WTC11 (cell line): ENCODE measurements around the gene RBM24. TPM values are rescaled to one million over a fixed set of nuclear protein-coding genes. Genes with fewer than 3 reads are reported as not detected.

ENCODE experiments used
- ATAC-seq: fragments of 200-7000 bp; cut with Tn5 transposase; 2 replicates; pipeline ENCODE4 v1.10.0; 2021; ENCODE audit warnings: mild to moderate bottlenecking, moderate library complexity
- Bru-seq: library from RNA; stranded (reverse); fragments of 400-500 nt; gene quantifications from one replicate; lab custom pipeline; 2021; lab: Mats Ljungman, UMichigan
- CTCF ChIA-PET: fragments of 300-600 bp; sonication (Branson Sonifier 250); formaldehyde crosslinking; loops from one replicate; lab custom pipeline; 2021; ENCODE audit warnings: antibody characterized with exemption; lab: Charles Lee
- POLR2A ChIA-PET: fragments of 350-600 bp; sonication (Branson Sonifier 250); formaldehyde crosslinking; loops from one replicate; lab custom pipeline; 2021; ENCODE audit warnings: antibody characterized with exemption; lab: Charles Lee
- DNase-seq: peaks from one replicate; pipeline ENCODE4 v3.0.0; 2021; ENCODE audit warnings: low spot score
- H3K27ac Mint-ChIP-seq: 2 replicates; pipeline ENCODE4 v1.8.0; 2021; ENCODE audit warnings: mixed read lengths
- H3K27me3 Mint-ChIP-seq: 2 replicates; pipeline ENCODE4 v1.8.0; 2021; ENCODE audit warnings: low read depth, mild to moderate bottlenecking, moderate library complexity, mixed read lengths
- H3K36me3 Mint-ChIP-seq: 2 replicates; pipeline ENCODE4 v1.8.0; 2021; ENCODE audit warnings: mixed read lengths
- H3K4me1 Mint-ChIP-seq: 2 replicates; pipeline ENCODE4 v1.8.0; 2022; ENCODE audit warnings: mixed read lengths
- H3K4me3 Mint-ChIP-seq: 2 replicates; pipeline ENCODE4 v1.8.0; 2021; ENCODE audit warnings: mild to moderate bottlenecking, moderate library complexity, mixed read lengths
- H3K9me3 Mint-ChIP-seq: 2 replicates; pipeline ENCODE4 v1.8.0; 2021; ENCODE audit warnings: mixed read lengths
- AFF4 ChIP-seq: sonication (generic); formaldehyde crosslinking; IDR thresholded peaks from 2 replicates; pipeline ENCODE4 v1.8.1; 2023; ENCODE audit warnings: mild to moderate bottlenecking, missing genetic modification reagents, borderline replicate concordance
- ATF1 ChIP-seq: sonication (generic); formaldehyde crosslinking; IDR thresholded peaks from 2 replicates; pipeline ENCODE4 v1.8.1; 2023; ENCODE audit warnings: mild to moderate bottlenecking, moderate library complexity, missing genetic modification reagents
- ATF3 ChIP-seq: sonication (generic); formaldehyde crosslinking; conservative IDR thresholded peaks from 2 replicates; pipeline ENCODE4 v1.8.1; 2022; ENCODE audit warnings: mild to moderate bottlenecking, missing genetic modification reagents
- CDX4 ChIP-seq: fragments of 250-450 bp; sonication (Bioruptor Pico); IDR thresholded peaks from 2 replicates; pipeline ENCODE4 v1.9.0; 2021; ENCODE audit warnings: moderate library complexity, mild to moderate bottlenecking, inconsistent platforms, borderline replicate concordance
- CREB1 ChIP-seq: sonication (generic); formaldehyde crosslinking; IDR thresholded peaks from 2 replicates; pipeline ENCODE4 v1.8.0; 2023; ENCODE audit warnings: mild to moderate bottlenecking, missing genetic modification reagents
- ELF4 ChIP-seq: sonication (generic); formaldehyde crosslinking; IDR thresholded peaks from 2 replicates; pipeline ENCODE4 v1.8.1; 2022; ENCODE audit warnings: low read depth, mild to moderate bottlenecking, moderate library complexity, missing genetic modification reagents
- ETV6 ChIP-seq: sonication (generic); formaldehyde crosslinking; IDR thresholded peaks from 2 replicates; pipeline ENCODE4 v1.8.1; 2022; ENCODE audit warnings: mild to moderate bottlenecking, missing genetic modification reagents
- FOXK1 ChIP-seq: sonication (generic); formaldehyde crosslinking; IDR thresholded peaks from 2 replicates; pipeline ENCODE4 v1.8.0; 2022; ENCODE audit warnings: mild to moderate bottlenecking, moderate library complexity, missing genetic modification reagents
- GABPB1 ChIP-seq: sonication (generic); formaldehyde crosslinking; IDR thresholded peaks from 2 replicates; pipeline ENCODE4 v1.8.1; 2023; ENCODE audit warnings: mild to moderate bottlenecking, missing genetic modification reagents
- JAZF1 ChIP-seq: fragments of 250-450 bp; sonication (Bioruptor Pico); IDR thresholded peaks from 2 replicates; pipeline ENCODE4 v1.9.0; 2021; ENCODE audit warnings: moderate library complexity, mild to moderate bottlenecking, inconsistent platforms
- JUN ChIP-seq: sonication (generic); formaldehyde crosslinking; IDR thresholded peaks from 2 replicates; pipeline ENCODE4 v1.8.0; 2023; ENCODE audit warnings: mild to moderate bottlenecking, missing genetic modification reagents
- MAX ChIP-seq: sonication (generic); formaldehyde crosslinking; IDR thresholded peaks from 2 replicates; pipeline ENCODE4 v1.8.0; 2022; ENCODE audit warnings: mild to moderate bottlenecking, missing genetic modification reagents
- NFYB ChIP-seq: sonication (generic); formaldehyde crosslinking; conservative IDR thresholded peaks from 2 replicates; pipeline ENCODE4 v1.8.0; 2022; ENCODE audit warnings: low read depth, missing genetic modification reagents
- NR1H2 ChIP-seq: sonication (generic); formaldehyde crosslinking; IDR thresholded peaks from 2 replicates; pipeline ENCODE4 v1.9.0; 2021; ENCODE audit warnings: mild to moderate bottlenecking, moderate library complexity, missing genetic modification reagents
- RELA ChIP-seq: sonication (generic); formaldehyde crosslinking; IDR thresholded peaks from 2 replicates; pipeline ENCODE4 v1.8.1; 2022; ENCODE audit warnings: missing genetic modification reagents, mild to moderate bottlenecking, borderline replicate concordance
- RORB ChIP-seq: fragments of 250-450 bp; sonication (Bioruptor Pico); IDR thresholded peaks from 2 replicates; pipeline ENCODE4 v1.9.0; 2021; ENCODE audit warnings: mild to moderate bottlenecking
- TCF7 ChIP-seq: sonication (generic); formaldehyde crosslinking; IDR thresholded peaks from 2 replicates; pipeline ENCODE4 v1.8.0; 2022; ENCODE audit warnings: mild to moderate bottlenecking, low read depth, missing genetic modification reagents, moderate library complexity
- TEAD1 ChIP-seq: sonication (generic); formaldehyde crosslinking; IDR thresholded peaks from 2 replicates; pipeline ENCODE4 v1.8.0; 2022; ENCODE audit warnings: mild to moderate bottlenecking, missing genetic modification reagents
- ZBTB21 ChIP-seq: sonication (generic); formaldehyde crosslinking; IDR thresholded peaks from 2 replicates; pipeline ENCODE4 v1.8.1; 2023; ENCODE audit warnings: mild to moderate bottlenecking, missing genetic modification reagents, borderline replicate concordance
- ZMAT4 ChIP-seq: fragments of 250-450 bp; sonication (Bioruptor Pico); IDR thresholded peaks from 2 replicates; pipeline ENCODE4 v1.9.0; 2021; ENCODE audit warnings: mild to moderate bottlenecking
- ZNF138 ChIP-seq: sonication (generic); formaldehyde crosslinking; conservative IDR thresholded peaks from 2 replicates; pipeline ENCODE4 v1.8.1; 2022; ENCODE audit warnings: mild to moderate bottlenecking, moderate library complexity, missing genetic modification reagents
- ZNF263 ChIP-seq: sonication (generic); formaldehyde crosslinking; IDR thresholded peaks from 2 replicates; pipeline ENCODE4 v1.8.1; 2022; ENCODE audit warnings: low read depth, mild to moderate bottlenecking, moderate library complexity, missing genetic modification reagents
- ZNF281 ChIP-seq: sonication (generic); formaldehyde crosslinking; IDR thresholded peaks from 2 replicates; pipeline ENCODE4 v1.8.0; 2023; ENCODE audit warnings: mild to moderate bottlenecking, missing genetic modification reagents
- ZNF512 ChIP-seq: sonication (generic); formaldehyde crosslinking; IDR thresholded peaks from 2 replicates; pipeline ENCODE4 v1.8.1; 2022; ENCODE audit warnings: missing genetic modification reagents, borderline replicate concordance
- long read RNA-seq, 3 experiments: library from RNA in 1 of 3; library from capped mRNA in 1 of 3; library from polyadenylated mRNA in 1 of 3; unstranded in 2 of 3; stranded (forward) in 1 of 3; transcript quantifications; one replicate each; pipeline ENCODE4 v2.0.0, GENCODE V29; 2021
- total RNA-seq: library from RNA; stranded (reverse); gene quantifications from 3 replicates; pipeline ENCODE4 v1.2.3, GENCODE V29; 2021

RBM24 gene
- total RNA-seq (0.48 to 0.63 TPM (median 0.57 TPM) in 3 replicates), Bru-seq, nascent RNA (percentile 30 among the genes with signal in this experiment)
- long read RNA-seq, experiment 1, partial matches to known transcripts: 0 of 3 reads
- long read RNA-seq, experiment 1, other reads (novel, unspliced or antisense): 0 of 3 reads
- long read RNA-seq, experiment 2: 0 reads
- long read RNA-seq, experiment 3: 0 reads

- CTCF ChIA-PET: interaction anchor here (1.0 to 2.0 kb wide), 6 partner anchors 19 to 308 kb away, joined by 3 to 16 read pairs (median 5); no protein-coding TSS in a partner anchor
- ATAC-seq: peak; percentile 49
- peaks cover 91% of the 10 kb centered on the region for H3K27me3 Mint-ChIP-seq
- H3K9me3 Mint-ChIP-seq: no peaks in the 10 kb centered on the region
- POLR2A ChIA-PET: interaction anchor here (0.9 to 1.4 kb wide), 2 partner anchors 80 to 112 kb away, joined by 3 to 7 read pairs; partner anchors contain the start of gene CAP2
- H3K4me1 Mint-ChIP-seq: peaks cover 17% of the 10 kb centered on the region
- H3K4me3 Mint-ChIP-seq: peak within 1 kb of the TSS; percentile 86
- DNase-seq: peak; percentile 71
- TF ChIP-seq ZNF263: no peak
- no peak for TF ChIP-seq ATF3 (CRISPR knock-in tag)
- TF ChIP-seq GABPB1 (CRISPR knock-in tag): no peak
- no peak for TF ChIP-seq ETV6 (CRISPR knock-in tag)
- no peak for TF ChIP-seq FOXK1 (CRISPR knock-in tag)
- TF ChIP-seq ZNF138: no peak
- TF ChIP-seq NR1H2 (CRISPR knock-in tag): no peak
- TF ChIP-seq ZMAT4: no peak
- no peak within 1 kb of the TSS for H3K27ac Mint-ChIP-seq
- no peaks in the 10 kb centered on the region for H3K36me3 Mint-ChIP-seq
Measured at GRCh38 chr6:17281100-17281496, at the start of gene RBM24. Gene RBM24 (plus strand): TSS chr6:17281361. CDS start chr6:17281582, 221 bp downstream.

GRCh38 chr6:17233531-17233930 is 47.6 kb upstream of the RBM24 start:
- CTCF ChIA-PET: no interaction called here
- POLR2A ChIA-PET: interaction anchor here (0.7 kb wide), 1 partner anchor 58 kb away, joined by 5 read pairs; no protein-coding TSS in a partner anchor
- peak; percentile 52 for ATAC-seq

More at GRCh38 chr6:17233531-17233930, 47.6 kb upstream of the RBM24 start:
- no peaks in the 10 kb centered on the region for H3K4me1 Mint-ChIP-seq
- no peak for DNase-seq
- no peak overlapping the region for H3K27ac Mint-ChIP-seq
- peaks cover 5% of the 10 kb centered on the region; the same call in 1 of the 2 replicates for H3K36me3 Mint-ChIP-seq
- H3K9me3 Mint-ChIP-seq: peaks cover 14% of the 10 kb centered on the region
- TF ChIP-seq ATF1 (no peak), JAZF1 (CRISPR knock-in tag) (no peak), RORB (no peak), CDX4 (no peak), TEAD1 (CRISPR knock-in tag) (no peak), AFF4 (CRISPR knock-in tag) (no peak), ZBTB21 (CRISPR knock-in tag) (no peak), JUN (CRISPR knock-in tag) (no peak), NR1H2 (CRISPR knock-in tag) (no peak), TCF7 (CRISPR knock-in tag) (no peak), ZNF281 (CRISPR knock-in tag) (no peak), NFYB (CRISPR knock-in tag) (no peak), RELA (no peak), MAX (CRISPR knock-in tag) (no peak), CREB1 (CRISPR knock-in tag) (no peak), ZNF263 (no peak), ZNF512 (CRISPR knock-in tag) (no peak), ELF4 (no peak)
- H3K27me3 Mint-ChIP-seq: no peaks in the 10 kb centered on the region
- no peak overlapping the region for H3K4me3 Mint-ChIP-seq
